SH-SY5Y (cell line): ENCODE results near the gene SAPCD1.

Experiments
- GATA2 ChIP-seq: IDR thresholded peaks from 2 replicates; pipeline ENCODE4 v1.6.1; 2011; ENCODE audit warnings: mild to moderate bottlenecking, low read depth, low read length
- GATA3 ChIP-seq: IDR thresholded peaks from 2 replicates; pipeline ENCODE4 v1.6.1; 2011; ENCODE audit warnings: low read depth, mild to moderate bottlenecking, low read length, moderate library complexity

GRCh38 chr6:31744422-31744821, 18.0 kb upstream of the SAPCD1 start:
- TF ChIP-seq GATA3: no peak
- TF ChIP-seq GATA2: no peak
